ENCODE results near the gene SMAD3.
"Not testable (repeated sequence)": the region's sequence is repeated elsewhere in the genome, so short reads cannot be mapped to it uniquely, and the experiment has no call there.

SMAD3 gene

GRCh38 chr15:67063689-67064606 is 1.5 kb upstream of the SMAD3 start:
- no peak for DNase-seq (ENCODE audit: low spot score)

DNA sequence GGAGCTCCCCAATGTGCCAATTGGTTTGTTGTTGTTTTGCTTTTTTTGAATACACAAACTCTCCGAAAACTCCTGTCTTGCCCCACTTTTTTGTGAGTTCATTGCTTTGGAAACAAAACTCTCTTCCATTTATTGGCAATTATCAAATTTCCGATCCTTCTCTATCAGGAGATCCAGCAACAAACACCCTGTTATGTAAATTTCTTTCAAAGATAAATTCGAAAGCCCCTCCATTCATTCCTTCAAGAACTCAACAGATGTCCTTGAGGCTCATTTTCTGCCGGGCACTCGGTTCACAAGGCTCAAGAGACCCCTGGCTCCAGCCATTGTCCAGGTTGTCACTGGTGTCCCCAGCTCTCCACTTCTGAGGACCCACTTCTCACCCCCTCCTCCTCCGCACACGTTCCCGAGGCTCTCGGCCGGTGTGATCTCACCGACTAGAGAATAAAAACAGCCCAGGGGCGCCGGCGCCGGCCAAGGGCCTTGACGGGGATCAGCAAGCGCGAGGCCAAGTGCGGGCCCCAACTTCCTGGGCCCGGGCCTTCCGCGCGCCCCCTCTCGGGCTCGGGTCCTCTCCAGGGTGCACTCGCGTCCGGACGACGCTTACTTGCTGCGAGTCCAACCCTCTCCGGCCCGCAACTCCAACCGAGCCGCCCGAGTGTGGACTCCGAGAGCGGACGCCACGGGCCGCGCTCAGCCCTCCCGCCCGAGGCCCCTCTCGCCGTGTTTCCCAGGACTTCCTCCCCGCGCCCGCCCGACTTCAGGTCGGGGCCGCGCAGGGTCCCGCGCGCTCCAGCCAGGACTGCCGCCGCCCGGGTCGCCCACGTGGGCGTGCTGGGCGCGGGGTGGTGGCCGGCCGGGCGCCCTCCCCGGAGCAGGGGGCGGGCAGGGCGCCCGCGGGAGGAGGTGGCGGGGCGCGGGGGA is 533 bp upstream of the SMAD3 start:
- peak; percentile 48 for DNase-seq (ENCODE audit: low spot score)

DNA sequence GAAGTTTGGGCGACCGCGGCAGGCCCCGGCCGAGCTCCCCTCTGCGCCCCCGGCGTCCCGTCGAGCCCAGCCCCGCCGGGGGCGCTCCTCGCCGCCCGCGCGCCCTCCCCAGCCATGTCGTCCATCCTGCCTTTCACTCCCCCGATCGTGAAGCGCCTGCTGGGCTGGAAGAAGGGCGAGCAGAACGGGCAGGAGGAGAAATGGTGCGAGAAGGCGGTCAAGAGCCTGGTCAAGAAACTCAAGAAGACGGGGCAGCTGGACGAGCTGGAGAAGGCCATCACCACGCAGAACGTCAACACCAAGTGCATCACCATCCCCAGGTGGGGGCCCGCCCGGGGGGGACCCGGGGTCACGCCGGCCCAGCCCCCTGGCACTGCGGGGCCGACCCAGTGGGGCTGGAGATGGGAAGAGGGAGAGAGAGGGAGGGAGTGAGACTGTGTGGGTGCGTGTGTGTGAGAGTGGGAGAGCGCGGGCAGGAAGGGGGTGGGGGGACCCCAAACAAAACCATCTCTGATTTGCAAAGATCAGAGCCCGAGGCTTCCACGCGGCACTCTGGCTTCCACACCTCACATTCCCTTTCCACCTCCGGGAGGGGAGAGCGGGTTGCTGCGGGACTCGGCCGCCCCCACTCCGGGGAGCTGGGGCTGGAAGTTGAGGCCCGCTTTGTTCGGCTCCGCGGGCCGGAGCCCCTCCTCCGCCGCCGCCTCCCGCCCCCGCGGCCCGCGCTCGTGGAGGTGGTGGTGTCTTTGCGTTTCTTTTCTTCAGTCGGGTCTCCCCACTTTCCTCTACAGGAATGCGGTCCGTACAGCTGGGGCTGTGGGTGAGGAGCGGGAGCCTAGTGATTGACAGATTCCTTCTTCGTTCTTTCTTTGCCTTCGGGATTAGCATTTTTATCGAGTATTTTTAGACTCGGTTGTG is 898 bp downstream of the SMAD3 start:
- peak; percentile 42 for DNase-seq (ENCODE audit: low spot score)

DNA sequence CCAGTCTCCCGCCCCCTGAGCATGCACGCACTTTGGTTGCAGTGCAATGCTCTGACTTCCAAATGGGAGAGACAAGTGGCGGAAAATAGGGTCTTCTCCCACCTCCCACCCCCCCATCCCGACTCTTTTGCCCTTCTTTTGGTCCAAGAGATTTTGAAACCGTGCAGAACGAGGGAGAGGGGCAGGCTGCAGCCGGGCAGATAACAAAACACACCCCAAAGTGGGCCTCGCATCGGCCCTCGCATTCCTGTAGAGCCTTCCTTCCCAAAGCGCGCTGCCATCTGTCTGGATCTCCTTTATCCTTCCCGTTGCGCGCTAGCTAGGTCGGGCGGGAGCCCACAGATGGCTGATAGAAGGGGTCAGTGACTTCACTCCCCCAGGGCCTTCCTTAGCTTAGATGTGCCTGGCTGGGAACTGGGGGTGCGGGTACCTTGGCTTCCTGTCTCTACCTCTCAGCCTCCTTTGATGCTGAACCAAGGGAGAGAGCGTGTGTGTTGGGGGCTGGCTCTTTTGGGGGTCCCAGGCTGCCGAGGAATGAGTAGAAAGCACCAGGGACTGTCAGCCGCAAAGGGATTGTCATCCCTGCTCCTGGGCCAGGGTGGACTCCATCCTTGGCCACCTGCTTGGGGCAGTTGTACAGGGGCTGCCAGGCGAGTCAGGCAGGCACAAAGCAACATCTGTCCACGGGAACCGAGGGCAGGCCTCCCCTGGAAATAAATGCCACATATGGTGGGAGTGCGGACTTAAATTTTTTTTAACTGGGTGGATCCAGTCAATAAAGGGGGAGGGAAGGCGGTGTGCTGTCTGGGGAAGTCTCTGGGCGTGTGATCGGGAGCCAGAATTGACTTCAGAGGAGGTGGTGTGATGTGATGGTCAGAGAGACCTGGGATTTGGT is 1.8 kb downstream of the SMAD3 start:
- DNase-seq (ENCODE audit: low spot score) = peak; percentile 29

DNA sequence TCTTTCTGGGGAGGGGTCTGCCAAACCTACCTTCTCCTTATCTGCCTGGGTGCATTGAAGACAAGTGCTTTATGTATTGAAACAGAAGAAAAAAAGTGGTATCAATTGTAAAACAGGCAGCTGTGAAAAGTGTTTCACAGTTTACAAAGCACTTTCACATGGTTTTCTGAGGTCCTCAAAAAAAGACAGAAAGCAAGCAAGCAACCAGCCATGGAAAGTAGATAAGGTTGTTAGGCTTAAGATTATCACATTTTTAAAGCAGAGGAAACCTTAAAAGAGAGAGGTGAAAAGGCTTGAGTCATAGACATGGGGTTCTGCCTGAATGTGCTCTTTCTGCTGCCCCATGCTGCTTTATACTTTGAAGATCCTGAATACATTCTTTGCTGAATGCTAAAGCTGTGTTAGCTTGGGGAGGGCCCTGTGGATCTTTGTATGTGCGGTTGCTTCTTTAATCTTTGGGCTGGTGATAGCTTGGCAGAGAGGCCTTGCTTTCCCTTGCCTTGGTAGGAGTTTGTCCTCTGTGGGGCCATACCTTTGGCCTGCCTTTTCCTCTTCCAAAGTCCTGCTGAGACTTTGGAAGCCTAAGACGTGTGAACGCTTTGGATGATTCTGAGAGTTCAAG is 2.6 kb downstream of the SMAD3 start:
- no peak for DNase-seq (ENCODE audit: low spot score)

DNA sequence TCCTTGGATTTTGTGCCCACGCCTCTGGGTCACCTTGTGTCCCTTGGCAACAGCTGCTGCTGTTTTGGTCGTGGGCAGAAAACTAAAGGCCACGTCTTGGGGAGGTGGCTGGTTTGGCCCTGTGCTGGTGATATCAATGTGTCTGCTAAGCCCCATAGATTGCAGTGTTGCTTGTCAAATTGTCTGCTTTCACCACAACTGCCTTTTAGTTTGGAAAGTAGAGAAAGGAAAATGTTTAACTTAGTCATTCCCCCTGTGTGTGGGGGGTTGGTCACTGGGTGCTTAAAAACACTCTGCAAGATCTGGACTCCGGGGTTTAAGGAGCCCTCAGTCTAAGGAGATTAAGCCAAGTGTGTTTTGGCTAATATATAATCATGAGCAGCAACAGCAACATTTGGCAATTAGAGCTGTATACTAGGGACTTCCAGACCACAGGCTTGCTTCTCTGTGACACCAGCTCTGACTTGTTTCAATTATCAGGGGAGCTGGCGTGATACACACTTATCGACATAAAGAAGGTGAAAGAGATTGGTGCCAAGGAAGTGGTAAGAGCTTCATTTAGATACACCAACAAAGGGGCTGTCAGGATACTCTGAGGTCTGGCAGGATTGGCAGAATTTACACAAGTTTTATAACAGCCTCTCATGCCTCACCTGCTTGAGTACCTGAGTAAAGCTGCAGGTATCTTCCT is 3.5 kb downstream of the SMAD3 start:
- DNase-seq (ENCODE audit: low spot score) = no peak

GRCh38 chr15:67070150-67070549 is 4.7 kb downstream of the SMAD3 start:
- no peak for DNase-seq (ENCODE audit: low spot score)

GRCh38 chr15:67070892-67071664 is 5.7 kb downstream of the SMAD3 start:
- DNase-seq (ENCODE audit: low spot score) = no peak

- no peak for DNase-seq (ENCODE audit: low spot score)
Observed at GRCh38 chr15:67072442-67072841, 7.0 kb downstream of the SMAD3 start.

- DNase-seq (ENCODE audit: low spot score) = no peak
Observed at GRCh38 chr15:67072958-67073357, 7.6 kb downstream of the SMAD3 start.

GRCh38 chr15:67074886-67075229 is 9.5 kb downstream of the SMAD3 start:
- peak; percentile 36 for DNase-seq (ENCODE audit: low spot score)

DNA sequence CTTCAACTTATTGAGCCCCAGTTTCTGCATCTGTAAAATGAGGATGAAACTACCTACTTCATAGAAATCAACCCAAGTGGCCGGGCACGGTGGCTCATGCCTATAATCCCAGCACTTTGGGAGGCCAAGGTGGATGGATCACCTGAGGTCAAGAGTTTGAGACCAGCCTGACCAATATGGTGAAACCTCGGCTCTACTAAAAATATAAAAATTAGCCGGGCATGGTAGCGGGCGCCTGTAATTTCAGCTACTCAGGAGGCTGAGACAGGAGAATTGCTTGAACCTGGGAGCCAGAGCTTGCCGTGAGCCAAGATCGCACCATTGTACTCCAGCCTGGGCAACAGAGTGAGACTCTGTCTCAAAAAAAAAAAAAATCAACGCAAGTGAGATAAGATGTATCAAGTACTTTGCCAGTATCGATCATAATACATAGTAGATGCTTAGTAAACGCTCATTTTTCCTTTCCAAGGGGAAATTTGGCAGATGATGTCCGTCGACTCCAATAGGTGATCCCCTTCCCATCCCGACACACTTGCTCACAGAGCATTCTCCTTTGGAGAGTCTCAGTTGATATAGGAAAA is 10.2 kb downstream of the SMAD3 start:
- not testable (repeated sequence) for DNase-seq (ENCODE audit: low spot score)

DNA sequence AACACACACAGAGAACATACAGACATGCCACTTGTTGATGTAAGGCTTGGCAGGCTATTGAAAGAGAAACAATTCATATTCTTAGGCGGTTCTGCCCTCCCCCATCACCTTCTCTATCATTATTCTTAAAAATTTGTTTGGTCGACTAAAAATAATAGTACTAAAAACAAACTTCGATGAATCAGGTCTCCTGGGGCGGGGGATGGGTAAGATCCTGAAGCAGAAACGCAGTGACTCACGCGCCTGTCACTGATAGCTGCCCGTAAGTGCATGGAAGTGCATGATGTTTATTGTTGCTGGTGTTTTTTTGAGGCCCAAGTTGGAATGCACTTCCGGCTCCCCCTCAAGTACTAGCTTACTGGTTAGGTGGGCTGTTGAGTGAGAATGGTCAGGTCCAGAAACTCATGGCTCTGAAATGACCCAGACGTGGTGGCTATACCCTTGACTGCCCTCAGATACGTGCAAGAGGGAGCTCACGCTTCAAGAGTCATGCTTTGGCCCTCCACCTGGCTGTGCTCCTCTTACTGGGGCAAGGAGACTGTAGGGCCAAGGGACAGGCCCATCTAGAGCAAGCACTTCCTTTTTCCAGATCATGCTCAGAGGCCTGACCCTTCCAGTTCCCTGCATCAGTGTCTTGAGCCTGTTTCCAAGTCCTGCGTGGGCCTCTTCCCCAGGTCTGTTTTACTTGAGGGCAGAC is 10.9 kb downstream of the SMAD3 start:
- no peak for DNase-seq (ENCODE audit: low spot score)

DNA sequence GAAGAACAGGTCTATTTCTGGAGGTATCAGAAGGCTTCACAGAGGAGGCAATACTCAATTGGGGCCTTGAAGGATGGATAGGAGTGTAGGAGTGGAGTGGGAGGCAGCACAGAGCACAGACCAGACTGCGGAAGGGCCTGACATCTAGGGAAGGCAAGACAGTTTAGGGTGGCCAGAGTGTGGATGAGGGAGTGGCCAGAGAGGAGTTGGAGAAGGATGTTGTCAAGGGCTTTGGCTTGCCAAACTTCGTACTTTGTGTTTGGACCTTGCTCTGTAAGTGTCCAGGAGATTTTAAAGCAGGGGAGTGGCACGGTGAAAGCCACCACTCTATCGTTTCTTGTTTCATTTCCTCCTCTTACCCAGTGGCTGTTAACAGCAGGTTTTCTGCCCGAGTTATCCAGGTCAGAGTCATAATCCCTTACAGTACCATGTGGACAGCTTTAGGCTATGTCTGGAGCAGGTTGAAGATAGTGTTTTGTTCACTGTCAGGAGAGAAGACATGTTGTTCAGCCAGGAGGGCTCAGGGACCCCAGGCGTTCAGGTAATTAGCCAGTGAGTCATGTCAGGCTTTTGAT is 12.3 kb downstream of the SMAD3 start:
- no peak for DNase-seq (ENCODE audit: low spot score)

DNA sequence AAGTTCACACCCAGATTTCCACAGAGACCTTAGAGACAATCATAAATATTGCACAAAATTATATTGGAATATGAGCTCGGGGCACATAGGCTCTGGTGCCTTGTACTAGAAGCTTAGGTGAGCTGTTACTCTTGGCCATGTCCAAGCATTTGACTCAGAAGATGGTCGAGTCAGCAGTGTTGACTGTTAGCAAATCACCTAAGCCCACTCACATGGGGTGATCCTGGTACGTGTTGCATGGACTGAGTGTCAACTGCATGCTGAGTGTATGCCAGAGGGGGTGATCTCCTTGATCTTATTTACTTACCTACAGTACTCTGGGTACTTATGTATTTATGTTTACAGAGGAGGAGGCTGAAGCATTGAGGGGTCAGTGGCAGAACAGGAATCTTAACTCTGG is 14.0 kb downstream of the SMAD3 start:
- no peak for DNase-seq (ENCODE audit: low spot score)

GRCh38 chr15:67080118-67080899 is 14.9 kb downstream of the SMAD3 start:
- peak; percentile 88 for DNase-seq (ENCODE audit: low spot score)
